ENCODE measurements around the gene ENTPD1. TPM values are rescaled to one million over a fixed set of nuclear protein-coding genes. Genes with fewer than 3 reads are reported as not detected.

Gene ENTPD1
- total RNA-seq, 6 experiments from 2014 or later: not detected

- H3K9me3 Mint-ChIP-seq: peaks cover 21% of the 10 kb centered on the region
- peaks cover 1% of the 10 kb centered on the region; the same call in 1 of the 2 replicates for H3K27me3 Mint-ChIP-seq (ENCODE audit: insufficient read depth)
- H3K4me1 Mint-ChIP-seq (ENCODE audit: low read depth): no peaks in the 10 kb centered on the region
- no peak for DNase-seq
- no peak overlapping the region for H3K27ac Mint-ChIP-seq
- no peak overlapping the region for H3K4me3 Mint-ChIP-seq
- no peaks in the 10 kb centered on the region for H3K36me3 Mint-ChIP-seq (ENCODE audit: low read depth)
- no peak for TF ChIP-seq CTCF (IDR thresholded peaks at IDR 0.05)
Observed at GRCh38 chr10:95792874-95793285, 36.9 kb downstream of the ENTPD1 start.

- Mint-ChIP-seq H3K4me1 (ENCODE audit: low read depth) (no peaks in the 10 kb centered on the region), H3K27ac (no peak overlapping the region), H3K27me3 (ENCODE audit: insufficient read depth) (no peaks in the 10 kb centered on the region), H3K4me3 (no peak overlapping the region), H3K36me3 (ENCODE audit: low read depth) (no peaks in the 10 kb centered on the region), H3K9me3 (peaks cover 21% of the 10 kb centered on the region)
- no peak for TF ChIP-seq CTCF (IDR thresholded peaks at IDR 0.05)
- no peak for DNase-seq
Observed at GRCh38 chr10:95793401-95794045, 37.6 kb downstream of the ENTPD1 start.

- peaks cover 22% of the 10 kb centered on the region for H3K9me3 Mint-ChIP-seq
- no peaks in the 10 kb centered on the region for H3K27me3 Mint-ChIP-seq (ENCODE audit: insufficient read depth)
- no peak overlapping the region for H3K27ac Mint-ChIP-seq
- TF ChIP-seq CTCF (IDR thresholded peaks at IDR 0.05): no peak
- no peaks in the 10 kb centered on the region for H3K4me1 Mint-ChIP-seq (ENCODE audit: low read depth)
- no peaks in the 10 kb centered on the region for H3K36me3 Mint-ChIP-seq (ENCODE audit: low read depth)
- no peak overlapping the region for H3K4me3 Mint-ChIP-seq
- DNase-seq: no peak
Observed at GRCh38 chr10:95794195-95794594, 38.2 kb downstream of the ENTPD1 start.

- H3K27me3 Mint-ChIP-seq (ENCODE audit: insufficient read depth): no peaks in the 10 kb centered on the region
- H3K4me3 Mint-ChIP-seq: no peak overlapping the region
- TF ChIP-seq CTCF (IDR thresholded peaks at IDR 0.05): no peak
- H3K27ac Mint-ChIP-seq: no peak overlapping the region
- peaks cover 32% of the 10 kb centered on the region for H3K9me3 Mint-ChIP-seq
- no peaks in the 10 kb centered on the region for H3K36me3 Mint-ChIP-seq (ENCODE audit: low read depth)
- H3K4me1 Mint-ChIP-seq (ENCODE audit: low read depth): no peaks in the 10 kb centered on the region
- no peak for DNase-seq
Observed at GRCh38 chr10:95795602-95796001, 39.6 kb downstream of the ENTPD1 start.

- H3K36me3 Mint-ChIP-seq (ENCODE audit: low read depth): no peaks in the 10 kb centered on the region
- H3K4me1 Mint-ChIP-seq (ENCODE audit: low read depth): no peaks in the 10 kb centered on the region
- TF ChIP-seq CTCF (IDR thresholded peaks at IDR 0.05): no peak
- H3K9me3 Mint-ChIP-seq: peaks cover 28% of the 10 kb centered on the region
- no peaks in the 10 kb centered on the region for H3K27me3 Mint-ChIP-seq (ENCODE audit: insufficient read depth)
- H3K27ac Mint-ChIP-seq: no peak overlapping the region
- DNase-seq: no peak
- no peak overlapping the region for H3K4me3 Mint-ChIP-seq
Observed at GRCh38 chr10:95796504-95796903, 40.5 kb downstream of the ENTPD1 start.
